Sigmoid colon (tissue), 7 donors: Measurements from ENCODE around the gene RYK. TPM values are rescaled to one million over a fixed set of nuclear protein-coding genes. Genes with fewer than 3 reads are reported as not detected.
"Not testable (repeated sequence)": the region's sequence is repeated elsewhere in the genome, so short reads cannot be mapped to it uniquely, and the experiment has no call there.

Experiments used
- DNase-seq: peaks from one replicate; pipeline ENCODE4 v3.0.0-alpha.2; 2019
- H3K27ac ChIP-seq, 4 donors: fragments of 200-600 bp; sonication (generic); one replicate each; pipeline ENCODE4 v1.5.1; 2016 to 2019; ENCODE audit warnings: mild to moderate bottlenecking in 1 of 4
- H3K27me3 ChIP-seq, 3 donors: fragments of 200-600 bp; sonication (generic); one replicate each; pipeline ENCODE4 v1.5.1; 2019; ENCODE audit warnings: mild to moderate bottlenecking in 1 of 3
- H3K36me3 ChIP-seq, 4 donors: fragments of 200-600 bp; sonication (generic); one replicate each; pipeline ENCODE4 v1.5.1; 2016 to 2019
- H3K4me1 ChIP-seq, 4 donors: fragments of 200-600 bp; sonication (generic); one replicate each; pipeline ENCODE4 v1.5.1; 2017 to 2019
- H3K4me3 ChIP-seq, 4 donors: fragments of 200-600 bp; sonication (generic); one replicate each; pipeline ENCODE4 v1.5.1; 2017 to 2019; ENCODE audit warnings: mild to moderate bottlenecking in 2 of 4, moderate library complexity in 1 of 4
- H3K9me3 ChIP-seq, 4 donors: fragments of 200-600 bp in 3 of 4; sonication (generic) in 3 of 4; one replicate each; pipeline versions ENCODE4 v1.5.1 to v1.6.1; 2013 to 2019
- CTCF ChIP-seq, 4 experiments: fragments of 450-650 bp in 3 of 4; fragments of 200-600 bp in 1 of 4; IDR thresholded peaks; one replicate each; pipeline ENCODE4 v1.5.1; 2016 to 2019; ENCODE audit warnings: antibody characterized with exemption in 4 of 4, mild to moderate bottlenecking in 3 of 4, moderate library complexity in 2 of 4
- EP300 ChIP-seq, 4 donors: sonication (generic); formaldehyde crosslinking; IDR thresholded peaks; one replicate each; pipeline ENCODE4 v1.6.1; 2017; ENCODE audit warnings: antibody characterized with exemption in 4 of 4
- POLR2A ChIP-seq, 2 donors: fragments of 450-650 bp; IDR thresholded peaks; one replicate each; pipeline ENCODE4 v1.6.1; 2016; ENCODE audit warnings: antibody characterized with exemption in 2 of 2, mild to moderate bottlenecking in 2 of 2, moderate library complexity in 2 of 2
- POLR2AphosphoS5 ChIP-seq, 4 donors: sonication (generic); formaldehyde crosslinking; IDR thresholded peaks; one replicate each; pipeline ENCODE4 v1.6.1; 2017; ENCODE audit warnings: antibody characterized with exemption in 4 of 4
- WGBS, 2 donors: extraction: QIAGEN DNeasy Blood & Tissue Kit; methylation state at CpG; one replicate each; pipeline ENCODE4 v1.1.7; 2013; 5-methylcytosine and 5-hydroxymethylcytosine counted together
- intact Hi-C: fragments of 100-400 bp; cut with DNase I; formaldehyde crosslinking; loops from one replicate; pipeline ENCODE4 v1.15.1; 2023
- polyA plus RNA-seq, 3 donors: library from polyadenylated mRNA; stranded (reverse); fragments of 200-250 nt; gene quantifications; one replicate each; pipeline ENCODE4 v1.2.3, GENCODE V29; 2013
- total RNA-seq, 4 donors: library from RNA; depleted of rRNA; stranded (reverse); fragments of >200 nt; gene quantifications; one replicate each; pipeline ENCODE4 v1.1.0, GENCODE V29; 2016
- donor health status: healthy with polysubstance abuse.
- donor health status: Bipolar disorder and iron deficiency.
- donor health status: healthy.

Gene RYK
- total and polyA plus RNA-seq, 7 donors = 12.7 to 148 (median 92.2) TPM

GRCh38 chr3:134277066-134277660 lies 26.5 kb upstream of the RYK start:
- no peaks in the 10 kb centered on the region for H3K27me3 ChIP-seq
- TF ChIP-seq POLR2AphosphoS5 (IDR thresholded peaks at IDR 0.05) (no peak), POLR2A (IDR thresholded peaks at IDR 0.05) (no peak), CTCF (IDR thresholded peaks at IDR 0.05) (no peak), EP300 (IDR thresholded peaks at IDR 0.05) (no peak)
- no peaks in the 10 kb centered on the region for H3K36me3 ChIP-seq
- intact Hi-C loops = no loop called here
- DNase-seq = no peak
- no peak overlapping the region for H3K4me3 ChIP-seq
- no peaks in the 10 kb centered on the region for H3K9me3 ChIP-seq
- WGBS, 2 donors = 30 to 54% methylated on average over 3 of the region's 3 CpGs
- H3K27ac ChIP-seq = no peak overlapping the region
- H3K4me1 ChIP-seq = peaks cover 0 to 10% (median 0%) of the 10 kb centered on the region in 4 donors

GRCh38 chr3:134276086-134276485 lies 25.4 kb upstream of the RYK start:
- intact Hi-C loops = no loop called here
- 59 to 68% methylated on average over 3 of the region's 3 CpGs for WGBS, 2 donors
- no peak for DNase-seq

GRCh38 chr3:134275110-134275509 lies 24.5 kb upstream of the RYK start:
- H3K27me3 ChIP-seq, H3K9me3 ChIP-seq, H3K4me1 ChIP-seq, H3K36me3 ChIP-seq, DNase-seq, H3K27ac ChIP-seq, intact Hi-C loops, H3K4me3 ChIP-seq: not testable (repeated sequence)

More at GRCh38 chr3:134276086-134276485, 25.4 kb upstream of the RYK start:
- Histone ChIP-seq H3K27me3 (no peaks in the 10 kb centered on the region), H3K4me1 (peaks cover 0 to 10% (median 0%) of the 10 kb centered on the region in 4 donors), H3K27ac (no peak overlapping the region), H3K4me3 (no peak overlapping the region), H3K36me3 (no peaks in the 10 kb centered on the region), H3K9me3 (no peaks in the 10 kb centered on the region)
- TF ChIP-seq CTCF (IDR thresholded peaks at IDR 0.05) (no peak), EP300 (IDR thresholded peaks at IDR 0.05) (no peak), POLR2A (IDR thresholded peaks at IDR 0.05) (no peak), POLR2AphosphoS5 (IDR thresholded peaks at IDR 0.05) (no peak)

GRCh38 chr3:134274571-134274970 lies 23.9 kb upstream of the RYK start:
- Histone ChIP-seq H3K27me3 (no peaks in the 10 kb centered on the region), H3K4me3 (no peak overlapping the region), H3K36me3 (no peaks in the 10 kb centered on the region), H3K4me1 (peaks cover 0 to 7% (median 0%) of the 10 kb centered on the region in 4 donors), H3K9me3 (no peaks in the 10 kb centered on the region), H3K27ac (no peak overlapping the region)
- TF ChIP-seq EP300 (IDR thresholded peaks at IDR 0.05) = no peak
- no peak for TF ChIP-seq CTCF (IDR thresholded peaks at IDR 0.05)
- TF ChIP-seq POLR2AphosphoS5 (IDR thresholded peaks at IDR 0.05) = no peak
- TF ChIP-seq POLR2A (IDR thresholded peaks at IDR 0.05) = no peak
- intact Hi-C loops = no loop called here
- no peak for DNase-seq

GRCh38 chr3:134267996-134268395 lies 17.3 kb upstream of the RYK start:
- H3K4me1 ChIP-seq = no peaks in the 10 kb centered on the region
- no peaks in the 10 kb centered on the region for H3K27me3 ChIP-seq
- H3K4me3 ChIP-seq = no peak overlapping the region
- WGBS, 2 donors = 85 to 90% methylated on average over 1 of the region's 1 CpG
- no peaks in the 10 kb centered on the region for H3K36me3 ChIP-seq
- no peak overlapping the region for H3K27ac ChIP-seq
- TF ChIP-seq POLR2A (IDR thresholded peaks at IDR 0.05) = no peak
- no peak for TF ChIP-seq POLR2AphosphoS5 (IDR thresholded peaks at IDR 0.05)
- TF ChIP-seq CTCF (IDR thresholded peaks at IDR 0.05) = no peak
- TF ChIP-seq EP300 (IDR thresholded peaks at IDR 0.05) = no peak
- intact Hi-C loops = no loop called here
- no peaks in the 10 kb centered on the region for H3K9me3 ChIP-seq
- DNase-seq = no peak
